Measurements from ENCODE around the gene SPATS1. TPM values are rescaled to one million over a fixed set of nuclear protein-coding genes. Genes with fewer than 3 reads are reported as not detected.

Gene SPATS1
- total and polyA plus RNA-seq, 3 donors from 2014 or later, result 10.7 to 51.7 (median 13.1) TPM

- no peaks in the 10 kb centered on the region for H3K36me3 ChIP-seq (ENCODE audit: low read depth, missing control alignments)
- no peaks in the 10 kb centered on the region for H3K27me3 ChIP-seq
- no peak overlapping the region for H3K27ac ChIP-seq
- intact Hi-C loops (cut with DNase I; ENCODE audit: low total_unique reads), result no loop called here
- DNase-seq, result no peak
- TF ChIP-seq CTCF (IDR thresholded peaks at IDR 0.05) (no peak), POLR2A (IDR thresholded peaks at IDR 0.05) (no peak)
- H3K4me3 ChIP-seq, result no peak overlapping the region
- H3K9me3 ChIP-seq, result no peaks in the 10 kb centered on the region
- no peaks in the 10 kb centered on the region for H3K4me1 ChIP-seq
- 71 to 73% methylated on average over 2 of the region's 2 CpGs for WGBS, 2 donors
These were observed 31.3 kb downstream of the SPATS1 start for GRCh38 chr6:44373787-44374186.

DNA sequence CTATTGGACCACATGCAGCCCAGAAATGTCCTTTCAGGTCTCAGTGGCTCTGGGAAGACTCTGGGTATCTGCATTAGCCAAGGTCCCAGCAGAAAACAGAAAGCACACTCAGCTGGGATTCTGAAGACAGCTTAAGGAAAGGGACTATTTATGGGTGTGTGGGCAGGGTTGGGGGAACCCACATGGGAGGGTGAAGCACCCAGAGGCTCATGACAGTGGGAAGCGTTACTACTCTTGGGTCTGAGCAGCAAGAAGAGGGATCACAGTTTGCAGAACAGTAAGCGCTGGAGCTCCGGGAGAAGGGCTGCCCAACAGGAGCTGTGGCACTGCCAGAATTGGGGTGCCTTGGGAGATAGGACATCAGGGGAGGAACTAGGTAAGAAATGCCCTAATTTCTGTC is 32.6 kb downstream of the SPATS1 start:
- H3K27me3 ChIP-seq, result no peaks in the 10 kb centered on the region
- H3K4me1 ChIP-seq, result no peaks in the 10 kb centered on the region
- WGBS, 2 donors, result 88 to 90% methylated on average over 3 of the region's 3 CpGs
- intact Hi-C loops (cut with DNase I; ENCODE audit: low total_unique reads), result no loop called here
- no peaks in the 10 kb centered on the region for H3K36me3 ChIP-seq (ENCODE audit: low read depth, missing control alignments)
- no peak for DNase-seq
- TF ChIP-seq POLR2A (IDR thresholded peaks at IDR 0.05) (no peak), CTCF (IDR thresholded peaks at IDR 0.05) (no peak)
- H3K4me3 ChIP-seq, result no peak overlapping the region
- no peaks in the 10 kb centered on the region for H3K9me3 ChIP-seq
- H3K27ac ChIP-seq, result no peak overlapping the region

- TF ChIP-seq POLR2A (IDR thresholded peaks at IDR 0.05) (no peak), CTCF (IDR thresholded peaks at IDR 0.05) (no peak)
- no peaks in the 10 kb centered on the region for H3K27me3 ChIP-seq
- intact Hi-C loops (cut with DNase I; ENCODE audit: low total_unique reads), result no loop called here
These were observed 35.0 kb downstream of the SPATS1 start for GRCh38 chr6:44377484-44377883.

GRCh38 chr6:44377971-44378370 is 35.5 kb downstream of the SPATS1 start:
- DNase-seq, result no peak
- intact Hi-C loops (cut with DNase I; ENCODE audit: low total_unique reads), result no loop called here
- TF ChIP-seq POLR2A (IDR thresholded peaks at IDR 0.05) (no peak), CTCF (IDR thresholded peaks at IDR 0.05) (no peak)

More at GRCh38 chr6:44377484-44377883, 35.0 kb downstream of the SPATS1 start:
- DNase-seq, result no peak
- Histone ChIP-seq H3K27ac (no peak overlapping the region), H3K9me3 (no peaks in the 10 kb centered on the region), H3K36me3 (ENCODE audit: low read depth, missing control alignments) (no peaks in the 10 kb centered on the region), H3K4me3 (no peak overlapping the region), H3K4me1 (no peaks in the 10 kb centered on the region)
- WGBS, 2 donors, result 87 to 91% methylated on average over 3 of the region's 3 CpGs

DNA sequence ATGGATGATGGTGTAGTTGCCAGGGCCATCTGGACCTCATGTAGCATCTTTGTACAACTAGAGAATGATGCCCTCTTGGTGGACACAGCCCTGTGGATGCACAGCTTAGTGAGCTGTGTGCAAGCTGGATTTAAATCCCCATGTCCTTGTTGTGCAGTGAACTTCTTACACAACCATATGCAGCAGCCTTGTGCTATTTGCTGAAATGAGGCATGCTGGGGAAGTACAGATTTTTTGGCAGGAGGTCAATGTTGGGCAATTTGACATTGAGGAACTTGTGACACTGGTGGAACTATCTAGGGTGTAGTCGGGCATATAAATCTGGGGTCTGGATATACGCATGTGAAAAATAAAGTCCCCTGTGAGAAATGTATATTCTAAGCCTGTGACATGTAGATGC is 39.3 kb downstream of the SPATS1 start:
- intact Hi-C loops (cut with DNase I; ENCODE audit: low total_unique reads), result no loop called here
- H3K27ac ChIP-seq, result no peak overlapping the region
- no peaks in the 10 kb centered on the region for H3K36me3 ChIP-seq (ENCODE audit: low read depth, missing control alignments)
- no peak overlapping the region for H3K4me3 ChIP-seq
- 83 to 91% methylated on average over 2 of the region's 2 CpGs for WGBS, 2 donors
- no peaks in the 10 kb centered on the region for H3K9me3 ChIP-seq
- TF ChIP-seq CTCF (IDR thresholded peaks at IDR 0.05) (no peak), POLR2A (IDR thresholded peaks at IDR 0.05) (no peak)
- DNase-seq, result no peak
- H3K27me3 ChIP-seq, result no peaks in the 10 kb centered on the region
- H3K4me1 ChIP-seq, result peaks cover 5% of the 10 kb centered on the region

More at GRCh38 chr6:44377971-44378370, 35.5 kb downstream of the SPATS1 start:
- H3K27ac ChIP-seq, result no peak overlapping the region
- no peaks in the 10 kb centered on the region for H3K4me1 ChIP-seq
- no peaks in the 10 kb centered on the region for H3K9me3 ChIP-seq
- WGBS, 2 donors, result 54 to 100% methylated on average over 1 of the region's 1 CpG
- no peaks in the 10 kb centered on the region for H3K36me3 ChIP-seq (ENCODE audit: low read depth, missing control alignments)
- no peaks in the 10 kb centered on the region for H3K27me3 ChIP-seq
- H3K4me3 ChIP-seq, result no peak overlapping the region
